ENCODE results near the gene TBC1D26.
A peak's percentile ranks its signal among the peaks of the same experiment; 100 is the strongest.
"Not testable (repeated sequence)": the region's sequence is repeated elsewhere in the genome, so short reads cannot be mapped to it uniquely, and the experiment has no call there.

The TBC1D26 gene

DNA sequence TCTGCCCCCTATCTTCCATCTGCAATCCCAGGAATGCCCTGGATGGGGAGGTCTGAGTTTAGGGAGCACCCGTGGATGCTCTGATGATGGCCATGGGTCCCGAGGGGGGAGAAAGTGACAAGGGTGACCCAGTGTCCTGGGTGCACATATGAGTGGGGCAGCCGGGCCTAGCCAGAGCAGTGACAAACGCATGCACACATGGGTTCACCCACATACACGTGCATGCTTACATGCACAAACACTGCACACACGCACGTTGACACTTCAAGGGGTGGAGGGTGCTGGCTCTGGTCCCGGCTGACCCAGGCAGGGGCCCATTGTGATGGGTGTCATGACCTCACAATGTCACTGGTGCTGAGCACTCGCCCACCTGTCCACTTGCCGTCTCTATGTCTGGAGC lies at the start of gene TBC1D26:
TSS of gene TBC1D26 (plus strand) at position 384 of the 400 bp plus-strand sequence. CDS start 3,066 bp downstream, outside the sequence.
- not testable (repeated sequence) for DNase-seq (ENCODE audit: low spot score)

DNA sequence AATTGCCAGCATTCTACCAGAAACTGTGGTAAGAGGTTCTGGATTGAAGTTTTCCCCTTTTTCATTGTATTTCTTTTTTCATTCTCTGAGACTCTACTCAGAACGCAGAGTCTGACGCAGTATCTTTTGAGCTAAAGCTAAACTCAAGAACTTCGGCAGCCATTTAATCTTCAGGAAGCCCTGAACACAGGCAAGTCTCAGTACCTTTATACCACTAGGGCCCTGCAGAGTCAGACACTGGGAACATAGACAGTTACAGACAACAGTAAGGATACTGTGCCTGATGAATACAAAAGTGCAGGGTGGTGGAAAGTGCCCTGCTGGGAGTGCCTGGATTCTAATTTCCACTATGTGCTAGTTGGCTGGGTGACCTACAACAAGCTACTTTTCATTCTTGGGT lies 48.9 kb upstream of the TBC1D26 start:
- DNase-seq (ENCODE audit: low spot score), result not testable (repeated sequence)

- peak; percentile 89 for DNase-seq (ENCODE audit: low spot score)
Observed at GRCh38 chr17:15683824-15684478, 48.1 kb upstream of the TBC1D26 start, which contains the start of gene TRIM16. TRIM16 (minus strand) TSS chr17:15684311; CDS start chr17:15651609, 32,702 bp downstream.

DNA sequence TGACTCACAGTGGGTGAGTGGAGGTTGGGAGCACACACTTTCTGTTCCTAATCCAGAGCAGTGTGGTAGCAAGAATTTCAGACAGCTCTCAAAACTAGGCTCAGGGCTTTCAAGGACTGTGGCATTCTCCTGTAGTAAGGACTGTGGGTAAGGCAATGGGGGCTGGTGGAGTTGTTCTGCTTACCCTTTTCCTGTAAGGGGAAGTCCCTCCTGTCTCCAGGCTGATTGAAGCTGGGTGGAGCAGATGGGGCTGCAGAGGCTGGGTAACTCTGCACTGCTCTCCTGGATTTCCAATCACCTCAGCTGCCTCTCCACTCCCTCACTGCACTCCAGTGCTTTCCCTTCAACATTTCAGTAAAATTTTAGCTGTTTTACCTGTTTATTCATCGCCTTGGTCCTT lies 44.6 kb upstream of the TBC1D26 start:
- not testable (repeated sequence) for DNase-seq (ENCODE audit: low spot score)

- DNase-seq (ENCODE audit: low spot score), result not testable (repeated sequence)
Observed at GRCh38 chr17:15698967-15699366, 33.1 kb upstream of the TBC1D26 start.

DNA sequence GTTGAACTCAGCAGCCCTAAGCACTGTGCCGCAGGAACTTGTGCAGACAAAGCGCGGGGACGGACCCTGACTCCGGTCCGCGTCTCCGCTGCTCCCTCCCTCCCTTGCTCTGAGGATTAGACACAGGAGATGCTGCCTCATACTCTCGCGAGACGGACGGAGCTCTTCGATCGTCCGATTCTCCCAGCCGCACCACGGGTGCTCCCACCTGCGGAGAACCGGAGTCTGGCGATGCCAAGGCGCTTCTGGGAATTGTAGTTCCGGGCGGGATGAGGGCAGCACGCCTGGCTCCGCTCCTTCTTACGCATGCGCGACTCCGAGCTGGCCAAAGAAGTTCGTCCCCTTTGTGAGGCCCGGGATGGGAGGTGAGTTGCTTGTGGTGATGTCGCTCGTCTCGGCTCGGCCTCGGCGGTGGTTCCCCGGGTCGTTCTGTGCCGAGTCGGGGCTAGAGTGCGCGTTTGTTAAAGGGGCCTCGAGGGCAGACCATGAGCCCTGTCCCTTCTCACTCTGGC lies 32.6 kb upstream of the TBC1D26 start, which contains the start of gene ZNF286A:
TSS of gene ZNF286A (plus strand) at position 340 of the 512 bp plus-strand sequence. CDS start 578 bp downstream, outside the sequence.
- DNase-seq (ENCODE audit: low spot score), result peak; percentile 99

DNA sequence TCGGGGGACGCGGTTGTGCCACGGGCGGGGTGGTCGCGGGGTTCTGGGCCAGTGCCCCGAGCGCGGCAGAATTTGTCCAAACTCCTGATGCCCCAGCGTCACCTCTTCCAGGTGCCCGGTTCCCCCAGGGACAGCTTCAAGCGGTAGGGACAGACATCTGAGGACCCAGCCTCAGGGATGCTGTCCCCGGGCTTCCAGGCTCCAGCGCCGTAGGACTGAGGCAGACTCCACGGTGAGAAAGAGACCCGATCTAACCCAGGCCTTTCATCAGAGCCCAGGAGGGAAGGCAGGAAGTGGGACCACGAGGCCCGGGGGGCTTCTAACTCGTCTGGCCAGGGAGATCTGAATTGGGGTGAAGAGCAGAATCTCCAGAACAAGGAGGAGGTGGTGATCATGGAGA lies 32.1 kb upstream of the TBC1D26 start:
- DNase-seq (ENCODE audit: low spot score), result not testable (repeated sequence)

GRCh38 chr17:15704239-15704638 lies 27.8 kb upstream of the TBC1D26 start:
- DNase-seq (ENCODE audit: low spot score), result not testable (repeated sequence)

GRCh38 chr17:15704813-15705212 lies 27.3 kb upstream of the TBC1D26 start:
- DNase-seq (ENCODE audit: low spot score), result not testable (repeated sequence)

DNA sequence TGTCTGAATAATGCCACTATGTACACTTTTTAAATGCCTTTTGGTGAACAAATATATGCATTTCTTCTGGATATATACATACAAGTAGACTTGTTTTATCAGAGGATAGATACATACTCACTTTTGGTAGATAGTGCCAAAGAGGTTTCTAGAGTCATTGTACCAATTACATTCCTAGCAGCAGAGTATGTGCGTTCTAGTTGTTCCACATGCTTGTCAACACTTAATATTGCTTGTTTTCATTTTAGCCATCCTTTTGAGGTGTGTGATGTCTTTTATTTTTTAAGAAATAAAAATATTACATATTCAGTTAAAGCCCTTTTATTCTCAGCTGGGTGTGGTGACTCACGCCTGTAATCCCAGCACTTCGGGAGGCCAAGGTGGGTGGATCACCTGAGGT lies 23.2 kb upstream of the TBC1D26 start:
- not testable (repeated sequence) for DNase-seq (ENCODE audit: low spot score)

DNA sequence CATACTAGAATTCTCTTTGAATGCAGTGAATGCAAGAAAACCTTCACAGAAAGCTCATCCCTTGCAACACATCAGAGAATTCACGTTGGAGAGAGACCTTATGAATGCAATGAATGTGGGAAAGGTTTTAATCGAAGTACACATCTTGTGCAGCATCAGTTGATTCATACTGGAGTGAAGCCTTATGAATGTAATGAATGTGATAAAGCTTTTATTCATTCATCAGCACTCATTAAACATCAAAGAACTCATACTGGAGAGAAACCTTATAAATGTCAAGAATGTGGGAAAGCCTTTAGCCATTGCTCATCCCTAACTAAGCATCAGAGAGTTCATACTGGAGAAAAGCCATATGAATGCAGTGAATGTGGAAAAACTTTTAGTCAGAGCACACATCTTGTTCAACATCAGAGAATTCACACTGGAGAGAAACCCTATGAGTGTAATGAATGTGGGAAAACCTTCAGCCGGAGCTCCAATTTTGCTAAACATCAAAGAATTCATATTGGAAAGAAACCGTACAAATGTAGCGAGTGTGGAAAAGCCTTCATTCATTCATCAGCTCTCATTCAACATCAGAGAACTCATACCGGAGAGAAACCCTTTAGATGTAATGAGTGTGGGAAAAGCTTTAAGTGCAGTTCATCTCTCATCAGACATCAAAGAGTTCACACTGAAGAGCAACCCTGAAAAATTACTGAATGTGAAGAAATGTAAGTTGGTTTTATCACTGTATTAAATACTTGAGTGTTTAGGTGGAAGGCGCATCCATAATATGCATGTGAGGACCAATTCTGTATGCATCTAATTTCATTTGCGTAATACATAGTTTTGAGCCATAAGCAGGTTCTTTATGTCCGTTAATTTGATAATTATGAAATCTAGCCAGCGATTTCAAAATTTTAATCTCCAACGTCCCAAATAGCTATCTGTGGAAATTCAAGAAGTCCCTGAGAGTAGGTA lies 15.2 kb upstream of the TBC1D26 start:
- not testable (repeated sequence) for DNase-seq (ENCODE audit: low spot score)

GRCh38 chr17:15730535-15730934 lies 1.5 kb upstream of the TBC1D26 start:
- DNase-seq (ENCODE audit: low spot score), result not testable (repeated sequence)

DNA sequence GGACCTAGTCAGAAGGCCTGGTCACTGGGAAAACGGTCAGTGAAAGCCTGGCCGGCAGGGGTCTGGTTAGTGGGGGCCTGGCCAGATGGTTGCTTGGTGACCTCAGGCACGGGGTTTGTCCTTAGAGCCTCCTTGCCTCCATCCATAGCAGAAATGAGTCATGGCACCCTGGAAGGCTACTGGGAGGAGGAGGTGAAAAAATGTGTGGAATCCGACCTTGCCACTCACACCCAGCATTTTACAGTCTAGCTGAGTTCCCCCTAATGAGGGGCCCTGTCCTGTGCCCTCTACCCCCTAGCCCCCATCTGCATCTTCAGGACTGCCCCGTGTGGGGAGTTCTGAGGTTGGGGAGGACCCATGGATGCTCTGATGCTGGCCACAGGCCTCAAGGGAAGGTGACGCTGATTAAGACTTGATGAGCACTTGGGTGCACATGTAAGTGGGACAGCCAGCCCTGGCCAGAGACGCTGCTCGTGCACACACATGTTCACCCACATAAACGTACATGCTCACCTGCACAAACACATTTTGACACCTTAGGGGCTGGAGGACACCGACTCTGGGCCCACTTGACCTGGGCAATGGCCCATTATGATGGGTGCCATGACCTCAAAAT lies 1.2 kb downstream of the TBC1D26 start:
- not testable (repeated sequence) for DNase-seq (ENCODE audit: low spot score)

DNA sequence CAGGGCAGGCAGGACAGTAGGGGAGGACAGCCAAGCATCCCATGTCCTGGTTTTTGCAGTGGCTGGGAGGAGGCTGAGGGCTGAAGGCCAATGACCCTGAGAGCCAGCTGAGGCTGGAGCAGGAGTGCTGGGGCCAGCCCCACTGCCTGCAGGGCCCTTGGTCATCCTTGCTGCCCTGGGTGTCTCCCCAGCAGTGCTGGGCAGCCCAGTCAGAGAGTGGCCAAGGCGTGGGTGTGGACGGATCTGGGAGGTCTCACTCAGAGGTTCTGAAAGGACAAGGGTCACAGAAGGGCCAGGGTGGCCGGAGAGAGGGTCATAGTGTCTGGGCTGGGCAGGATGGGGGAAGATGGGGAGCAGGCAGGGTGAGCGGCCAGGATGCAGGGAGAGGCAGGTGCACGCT lies 4.5 kb downstream of the TBC1D26 start:
- DNase-seq (ENCODE audit: low spot score), result not testable (repeated sequence)

DNA sequence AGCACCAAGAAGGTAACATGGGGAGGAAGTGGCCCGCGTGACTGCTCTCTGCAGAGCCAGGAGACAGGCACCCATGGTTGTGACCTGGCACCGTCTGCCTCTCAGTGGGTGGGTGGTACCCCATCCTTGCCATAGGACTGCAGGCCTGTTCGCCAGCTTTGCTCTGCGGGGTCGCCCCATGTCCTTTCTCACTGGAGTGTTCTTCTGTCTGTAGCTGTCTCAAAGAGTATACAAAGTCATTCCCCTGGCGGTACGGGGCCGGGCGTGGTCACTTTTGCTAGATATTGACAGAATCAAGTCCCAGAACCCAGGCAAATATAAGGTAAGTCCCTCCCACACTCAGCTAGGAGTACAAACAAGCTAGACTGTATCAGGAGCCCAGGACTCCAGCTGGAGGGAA lies 6.0 kb downstream of the TBC1D26 start:
- DNase-seq (ENCODE audit: low spot score), result no peak

GRCh38 chr17:15739259-15739658 lies 7.2 kb downstream of the TBC1D26 start:
- DNase-seq (ENCODE audit: low spot score), result not testable (repeated sequence)

GRCh38 chr17:15740041-15740440 lies 8.0 kb downstream of the TBC1D26 start:
- not testable (repeated sequence) for DNase-seq (ENCODE audit: low spot score)

DNA sequence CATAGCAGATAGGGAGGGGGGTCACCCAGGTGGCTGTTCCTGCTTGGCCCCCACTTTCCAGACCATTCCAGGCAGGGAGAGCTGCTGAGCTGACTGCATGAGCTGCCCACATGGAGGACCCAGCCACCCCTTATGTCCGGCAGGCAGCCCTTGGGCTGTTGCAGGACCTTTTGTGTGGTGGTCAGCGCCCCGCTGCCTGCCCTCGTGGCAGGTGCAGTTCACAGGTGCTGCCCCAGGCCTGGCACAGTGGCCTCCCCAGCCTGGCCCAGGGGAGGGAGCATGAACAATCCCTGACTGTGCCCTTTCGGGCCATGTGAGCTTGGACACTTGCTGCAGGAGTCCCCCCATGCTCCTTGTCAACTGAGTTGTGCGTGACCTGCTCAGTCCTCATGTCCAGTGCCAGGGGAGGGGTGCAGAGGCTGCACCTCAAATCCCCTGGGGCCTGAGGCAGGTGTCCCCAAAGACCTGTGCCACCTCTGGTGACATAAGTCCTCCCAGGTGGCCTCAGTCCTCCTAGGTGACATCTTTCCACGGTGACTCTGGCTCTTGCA lies 8.6 kb downstream of the TBC1D26 start:
- no peak for DNase-seq (ENCODE audit: low spot score)

DNA sequence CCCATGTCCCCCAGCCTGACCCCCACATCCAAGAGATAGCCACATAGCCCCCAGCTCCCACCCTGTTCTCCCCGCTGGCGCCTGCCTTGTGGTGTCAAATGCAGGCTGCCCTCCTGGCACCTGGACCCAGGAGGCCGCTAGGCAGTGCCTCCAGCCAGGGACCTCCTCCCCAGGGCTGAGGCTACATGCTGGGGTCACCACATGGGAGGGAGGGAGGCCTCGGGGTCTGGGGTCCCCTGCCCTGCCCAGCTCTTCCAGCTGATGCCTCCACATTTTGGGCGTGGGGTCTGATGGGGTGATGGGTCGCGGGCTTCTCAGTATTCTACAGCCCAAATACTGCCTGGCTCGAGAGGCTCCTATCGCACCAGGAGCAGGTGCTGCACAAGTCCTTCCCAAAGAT lies 9.5 kb downstream of the TBC1D26 start:
- no peak for DNase-seq (ENCODE audit: low spot score)

- no peak for DNase-seq (ENCODE audit: low spot score)
Observed at GRCh38 chr17:15742051-15742795, 10.1 kb downstream of the TBC1D26 start.

DNA sequence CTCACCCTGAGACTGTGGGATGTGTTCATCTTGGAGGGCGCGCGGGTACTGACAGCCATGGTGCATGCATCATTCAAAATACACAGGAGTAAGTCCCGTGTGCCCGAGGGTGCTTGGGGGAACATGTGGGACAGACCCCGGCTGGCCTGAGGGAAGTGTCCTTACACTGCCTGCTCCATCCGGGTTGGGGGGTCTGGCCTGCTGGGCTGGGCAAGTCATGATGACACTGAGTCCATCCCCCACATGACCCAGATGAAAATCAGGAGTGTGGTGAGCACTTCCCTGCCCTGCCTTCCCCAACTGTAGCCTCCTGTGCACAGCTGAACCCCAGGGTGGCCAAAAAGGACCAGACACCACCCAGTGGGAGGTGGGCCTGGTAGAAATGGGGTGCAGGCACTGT lies 10.8 kb downstream of the TBC1D26 start:
- DNase-seq (ENCODE audit: low spot score), result no peak

Data from left forelimb (tissue), 1 donor.